Epithelial cell of prostate (primary cell): Measurements from ENCODE around the gene UBASH3A.

Experiments used
- DNase-seq: peaks from one replicate; pipeline ENCODE4 v3.0.0-alpha.2; 2011; ENCODE audit warnings: low read depth, low spot score
- H3K27ac ChIP-seq: fragments of 450-650 bp; 2 replicates; pipeline ENCODE4 v1.5.1; 2017; ENCODE audit warnings: mild to moderate bottlenecking

UBASH3A gene

GRCh38 chr21:42374457-42374856 lies 29.2 kb upstream of the UBASH3A start:
- no peak for DNase-seq
- no peak overlapping the region for H3K27ac ChIP-seq

- DNase-seq: no peak
- no peak overlapping the region for H3K27ac ChIP-seq
Measured at GRCh38 chr21:42374864-42375499, 28.7 kb upstream of the UBASH3A start.

GRCh38 chr21:42375506-42375905 lies 28.2 kb upstream of the UBASH3A start:
- H3K27ac ChIP-seq: no peak overlapping the region
- DNase-seq: no peak

GRCh38 chr21:42375966-42376337 lies 27.8 kb upstream of the UBASH3A start:
- DNase-seq: no peak
- no peak overlapping the region for H3K27ac ChIP-seq

GRCh38 chr21:42376338-42376982 lies 27.2 kb upstream of the UBASH3A start:
- H3K27ac ChIP-seq: no peak overlapping the region
- no peak for DNase-seq

- no peak for DNase-seq
- no peak overlapping the region for H3K27ac ChIP-seq
Measured at GRCh38 chr21:42377211-42377950, 26.3 kb upstream of the UBASH3A start.

GRCh38 chr21:42377951-42378340 lies 25.8 kb upstream of the UBASH3A start:
- DNase-seq: no peak
- no peak overlapping the region for H3K27ac ChIP-seq

- no peak for DNase-seq
- no peak overlapping the region for H3K27ac ChIP-seq
Measured at GRCh38 chr21:42378418-42378817, 25.3 kb upstream of the UBASH3A start.

- no peak for DNase-seq
Measured at GRCh38 chr21:42379426-42380215, 24.1 kb upstream of the UBASH3A start.

GRCh38 chr21:42381347-42381984 lies 22.2 kb upstream of the UBASH3A start:
- no peak for DNase-seq
- no peak overlapping the region for H3K27ac ChIP-seq

More at GRCh38 chr21:42379426-42380215, 24.1 kb upstream of the UBASH3A start:
- H3K27ac ChIP-seq: no peak overlapping the region

- no peak for DNase-seq
- no peak overlapping the region for H3K27ac ChIP-seq
Measured at GRCh38 chr21:42382915-42383314, 20.8 kb upstream of the UBASH3A start.

- H3K27ac ChIP-seq: no peak overlapping the region
- DNase-seq: no peak
Measured at GRCh38 chr21:42383331-42383730, 20.4 kb upstream of the UBASH3A start.

- no peak overlapping the region for H3K27ac ChIP-seq
Measured at GRCh38 chr21:42384156-42384945, 19.4 kb upstream of the UBASH3A start.

GRCh38 chr21:42384989-42385388 lies 18.7 kb upstream of the UBASH3A start:
- H3K27ac ChIP-seq: no peak overlapping the region

More at GRCh38 chr21:42384156-42384945, 19.4 kb upstream of the UBASH3A start:
- DNase-seq: no peak

GRCh38 chr21:42385619-42386018 lies 18.1 kb upstream of the UBASH3A start:
- no peak overlapping the region for H3K27ac ChIP-seq
- DNase-seq: no peak

More at GRCh38 chr21:42384989-42385388, 18.7 kb upstream of the UBASH3A start:
- no peak for DNase-seq

GRCh38 chr21:42386034-42386591 lies 17.6 kb upstream of the UBASH3A start:
- H3K27ac ChIP-seq: no peak overlapping the region
- no peak for DNase-seq

- H3K27ac ChIP-seq: no peak overlapping the region
- DNase-seq: no peak
Measured at GRCh38 chr21:42387164-42387563, 16.5 kb upstream of the UBASH3A start.

GRCh38 chr21:42387843-42388340 lies 15.8 kb upstream of the UBASH3A start:
- no peak overlapping the region for H3K27ac ChIP-seq
- DNase-seq: no peak
